Keratinocyte (primary cell): ENCODE results near the gene NBEAL2. TPM values are rescaled to one million over a fixed set of nuclear protein-coding genes. Genes with fewer than 3 reads are reported as not detected.

ENCODE experiments used
- DNase-seq: peaks from one replicate; pipeline ENCODE4 v3.0.0-alpha.2; 2011; ENCODE audit warnings: low read depth, missing footprints, low spot score
- FAIRE-seq: peaks from 2 replicates; lab custom pipeline; 2011; peaks lifted over from hg19 to GRCh38; lab: Jason Lieb, UNC
- H2AFZ ChIP-seq: 2 replicates; pipeline ENCODE4 v1.6.0; 2012; ENCODE audit warnings: low read length, control low read depth, inconsistent platforms; ENCODE audit not compliant: control insufficient read depth
- H3K27ac ChIP-seq: 2 replicates; pipeline ENCODE4 v1.5.1; 2011; ENCODE audit warnings: low read length; ENCODE audit not compliant: control insufficient read depth, insufficient read depth
- H3K27me3 ChIP-seq: 3 replicates; pipeline ENCODE4 v1.6.0; 2011; ENCODE audit warnings: low read length; ENCODE audit not compliant: control insufficient read depth, insufficient read depth; ENCODE audit errors: extremely low read depth
- H3K36me3 ChIP-seq, 2 experiments: 2 replicates in 1 of 2; 3 replicates in 1 of 2; pipeline ENCODE4 v1.5.1; 2011; ENCODE audit warnings: low read length in 2 of 2, mild to moderate bottlenecking in 1 of 2; ENCODE audit not compliant: control insufficient read depth in 2 of 2, insufficient read depth in 2 of 2; ENCODE audit errors: extremely low read depth in 1 of 2
- H3K4me1 ChIP-seq: 3 replicates; pipeline ENCODE4 v1.5.1; 2011; ENCODE audit warnings: low read length; ENCODE audit not compliant: control insufficient read depth, insufficient read depth; ENCODE audit errors: extremely low read depth
- H3K4me2 ChIP-seq: 3 replicates; pipeline ENCODE4 v1.6.0; 2011; ENCODE audit warnings: low read depth, low read length; ENCODE audit not compliant: control insufficient read depth, insufficient read depth; ENCODE audit errors: extremely low read depth
- H3K4me3 ChIP-seq, 3 experiments: fragments of 200-600 bp in 1 of 3; sonication (generic) in 1 of 3; 2 replicates in 2 of 3; 3 replicates in 1 of 3; pipeline ENCODE4 v1.5.1; 2011 to 2016; ENCODE audit warnings: low read length in 3 of 3, mild to moderate bottlenecking in 3 of 3, control low read depth in 2 of 3, inconsistent platforms in 1 of 3, low read depth in 1 of 3, mixed read lengths in 1 of 3, mixed run types in 1 of 3, moderate library complexity in 1 of 3; ENCODE audit not compliant: control insufficient read depth in 2 of 3, insufficient read depth in 2 of 3; ENCODE audit errors: extremely low read depth in 1 of 3
- H3K79me2 ChIP-seq: 2 replicates; pipeline ENCODE4 v1.6.0; 2012; ENCODE audit warnings: low read length; ENCODE audit not compliant: control insufficient read depth, insufficient read depth
- H3K9ac ChIP-seq: 3 replicates; pipeline ENCODE4 v1.6.0; 2011; ENCODE audit warnings: low read length; ENCODE audit not compliant: control insufficient read depth, insufficient read depth; ENCODE audit errors: extremely low read depth
- H3K9me1 ChIP-seq: 3 replicates; pipeline ENCODE4 v1.6.0; 2011; ENCODE audit warnings: low read length; ENCODE audit not compliant: control insufficient read depth, insufficient read depth; ENCODE audit errors: extremely low read depth
- H3K9me3 ChIP-seq: 2 replicates; pipeline ENCODE4 v1.5.1; 2012; ENCODE audit warnings: low read depth, low read length; ENCODE audit not compliant: control insufficient read depth
- H4K20me1 ChIP-seq: 3 replicates; pipeline ENCODE4 v1.6.0; 2011; ENCODE audit warnings: low read length; ENCODE audit not compliant: control insufficient read depth, insufficient read depth; ENCODE audit errors: extremely low read depth
- EZH2 ChIP-seq: IDR thresholded peaks from one replicate; pipeline ENCODE4 v1.6.1; 2012; ENCODE audit warnings: inconsistent platforms, mild to moderate bottlenecking, low read length, moderate library complexity
- dilution Hi-C: fragments of 300-500 bp; cut with MboI; formaldehyde crosslinking; loops from one replicate; pipeline ENCODE4 v1.7.0; 2020; ENCODE audit warnings: low sequenced_read_pairs; ENCODE audit not compliant: extremely low pct_ligation_motif_present
- polyA plus RNA-seq, 5 experiments: library from polyadenylated mRNA; depleted of rRNA in 3 of 5; stranded (reverse) in 3 of 5; stranded (forward) in 1 of 5; unstranded in 1 of 5; fragments of >200 nt; gene quantifications; 1 replicate in 1 of 5; 2 replicates in 3 of 5; 3 replicates in 1 of 5; pipeline versions ENCODE4 v1.2.1 to v1.2.3, GENCODE V29; 2011 to 2012; ENCODE audit warnings: missing spikeins in 2 of 5, low read depth in 1 of 5, low replicate concordance in 1 of 5
- TF ChIP-seq, protein P1 (sequence below), 3 experiments: IDR thresholded peaks in 1 of 3; conservative IDR thresholded peaks in 1 of 3; optimal IDR thresholded peaks in 1 of 3; 2 replicates in 2 of 3; 3 replicates in 1 of 3; pipeline versions ENCODE3 to v1.5.1; 2011; ENCODE audit warnings: low read length in 3 of 3, mild to moderate bottlenecking in 3 of 3, moderate library complexity in 2 of 3, control low read depth in 1 of 3, inconsistent platforms in 1 of 3; ENCODE audit not compliant: insufficient read depth in 2 of 3; ENCODE audit errors: extremely low read depth in 1 of 3

The NBEAL2 gene
- polyA plus RNA-seq, 1 donor (not counting 4 experiments of a cell fraction or from before 2014, with no cell fraction given): 22.8 TPM

DNA sequence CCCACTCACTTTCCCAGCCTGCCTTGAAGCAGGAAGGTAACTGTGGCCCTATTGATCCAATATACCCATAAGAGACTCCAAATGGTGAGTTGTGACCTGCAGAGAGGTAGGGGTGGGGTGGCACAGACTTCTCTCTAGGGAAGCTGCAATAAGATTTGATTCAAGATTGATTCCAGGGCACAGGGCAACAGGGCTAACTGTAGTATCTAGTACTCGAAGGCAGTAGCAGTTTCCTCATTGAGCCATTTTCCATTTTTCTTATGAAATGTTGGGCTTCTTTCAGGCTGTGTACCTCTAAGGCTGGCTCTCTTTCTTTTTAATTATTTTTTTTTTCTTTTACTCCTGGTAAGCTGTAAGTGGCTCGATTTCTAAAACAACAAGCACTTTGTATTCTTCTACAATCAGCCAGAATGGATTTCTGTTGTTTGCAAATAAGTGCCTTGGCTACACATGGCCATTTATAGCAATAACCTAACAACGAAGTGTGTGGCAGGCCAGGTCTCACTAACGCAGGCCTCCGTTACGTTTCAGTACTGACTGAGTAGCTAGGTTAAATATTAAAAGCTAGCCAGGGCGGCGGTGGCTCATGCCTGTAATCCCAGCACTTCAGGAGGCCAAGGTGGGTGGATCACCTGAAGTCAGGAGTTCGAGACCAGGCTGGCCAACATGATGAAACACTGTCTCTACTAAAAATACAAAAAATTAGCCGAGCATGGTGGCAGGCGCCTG is 22.2 kb upstream of the NBEAL2 start:
- H4K20me1 ChIP-seq: peaks cover 45% of the 10 kb centered on the region

DNA sequence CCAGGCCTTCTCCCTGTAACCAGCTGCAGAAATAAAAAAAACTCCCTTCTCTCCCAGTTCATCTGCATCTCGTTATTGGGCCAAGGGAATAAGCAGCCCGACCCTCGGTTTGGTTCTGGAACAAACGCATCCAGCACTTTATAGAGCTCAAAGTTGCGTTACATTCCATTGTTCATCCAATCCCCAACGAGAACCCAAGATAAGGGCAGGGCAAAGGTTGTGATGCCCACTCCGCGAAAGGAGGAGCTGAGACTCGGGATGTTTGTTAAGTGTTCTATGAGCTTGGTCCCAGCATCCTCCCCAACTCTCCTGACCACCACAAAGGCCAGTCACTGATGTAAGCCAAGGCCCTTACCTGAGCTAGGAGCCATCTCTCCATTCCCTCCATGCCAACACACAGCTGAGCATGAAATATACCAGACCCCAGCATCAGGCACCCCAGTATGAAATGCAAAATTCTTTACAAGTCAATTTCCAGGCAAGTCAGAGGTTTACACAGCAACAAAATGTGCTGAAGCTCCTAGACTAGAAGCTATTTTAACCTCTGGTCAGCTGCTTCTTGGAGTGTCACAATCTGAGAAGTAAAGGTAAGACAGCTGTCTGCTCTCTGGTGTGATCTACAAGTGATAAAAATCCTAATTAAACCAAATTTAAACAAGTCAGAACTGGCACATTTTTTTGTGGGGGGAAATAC is 20.9 kb upstream of the NBEAL2 start:
- Histone ChIP-seq H3K4me1 (peaks cover 29% of the 10 kb centered on the region), H3K36me3 (peaks cover 3 to 12% of the 10 kb centered on the region in 2 experiments), H3K27me3 (no peaks in the 10 kb centered on the region), H4K20me1 (peaks cover 49% of the 10 kb centered on the region), H3K9me1 (no peaks in the 10 kb centered on the region), H2AFZ (no peak overlapping the region), H3K27ac (no peak overlapping the region), H3K79me2 (peaks cover 94% of the 10 kb centered on the region), H3K9me3 (no peaks in the 10 kb centered on the region), H3K9ac (no peak overlapping the region), H3K4me2 (no peak overlapping the region), H3K4me3 (no peak overlapping the region)
- TF ChIP-seq, protein P1, sequence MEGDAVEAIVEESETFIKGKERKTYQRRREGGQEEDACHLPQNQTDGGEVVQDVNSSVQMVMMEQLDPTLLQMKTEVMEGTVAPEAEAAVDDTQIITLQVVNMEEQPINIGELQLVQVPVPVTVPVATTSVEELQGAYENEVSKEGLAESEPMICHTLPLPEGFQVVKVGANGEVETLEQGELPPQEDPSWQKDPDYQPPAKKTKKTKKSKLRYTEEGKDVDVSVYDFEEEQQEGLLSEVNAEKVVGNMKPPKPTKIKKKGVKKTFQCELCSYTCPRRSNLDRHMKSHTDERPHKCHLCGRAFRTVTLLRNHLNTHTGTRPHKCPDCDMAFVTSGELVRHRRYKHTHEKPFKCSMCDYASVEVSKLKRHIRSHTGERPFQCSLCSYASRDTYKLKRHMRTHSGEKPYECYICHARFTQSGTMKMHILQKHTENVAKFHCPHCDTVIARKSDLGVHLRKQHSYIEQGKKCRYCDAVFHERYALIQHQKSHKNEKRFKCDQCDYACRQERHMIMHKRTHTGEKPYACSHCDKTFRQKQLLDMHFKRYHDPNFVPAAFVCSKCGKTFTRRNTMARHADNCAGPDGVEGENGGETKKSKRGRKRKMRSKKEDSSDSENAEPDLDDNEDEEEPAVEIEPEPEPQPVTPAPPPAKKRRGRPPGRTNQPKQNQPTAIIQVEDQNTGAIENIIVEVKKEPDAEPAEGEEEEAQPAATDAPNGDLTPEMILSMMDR (optimal IDR thresholded peaks at IDR 0.05 in 1 of 3, IDR thresholded peaks at IDR 0.05 in 1 of 3, conservative IDR thresholded peaks at IDR 0.05 in 1 of 3; ENCODE audit: extremely low read depth in 1 of 3, insufficient read depth in 2 of 3, low read length in 3 of 3): no peak
- no peak for TF ChIP-seq EZH2
- dilution Hi-C loops: no loop called here
- no peak for FAIRE-seq
- no peak for DNase-seq

More for the DNA sequence above, 22.2 kb upstream of the NBEAL2 start:
- Histone ChIP-seq H3K79me2 (peaks cover 97% of the 10 kb centered on the region), H3K4me2 (no peak overlapping the region), H3K27me3 (no peaks in the 10 kb centered on the region), H3K9ac (no peak overlapping the region), H2AFZ (no peak overlapping the region), H3K4me3 (no peak overlapping the region), H3K9me3 (no peaks in the 10 kb centered on the region), H3K27ac (no peak overlapping the region), H3K9me1 (peaks cover 9% of the 10 kb centered on the region), H3K4me1 (peaks cover 21% of the 10 kb centered on the region), H3K36me3 (peaks cover 4 to 14% of the 10 kb centered on the region in 2 experiments)
- dilution Hi-C loops: no loop called here
- no peak for DNase-seq
- no peak for FAIRE-seq
- TF ChIP-seq EZH2: no peak
- TF ChIP-seq, protein P1 (optimal IDR thresholded peaks at IDR 0.05 in 1 of 3, IDR thresholded peaks at IDR 0.05 in 1 of 3, conservative IDR thresholded peaks at IDR 0.05 in 1 of 3; ENCODE audit: extremely low read depth in 1 of 3, insufficient read depth in 2 of 3, low read length in 3 of 3): no peak
